DMS153 treated with DMSO at 0.1 percent for 48 hours (cell line): ENCODE measurements around the gene TREML1.
"Not testable (repeated sequence)": the region's sequence is repeated elsewhere in the genome, so short reads cannot be mapped to it uniquely, and the experiment has no call there.

Source experiments
- DNase-seq: peaks from one replicate; lab custom pipeline; 2025; ENCODE audit not compliant: unreplicated experiment; lab: John Stamatoyannopoulos, UW

The TREML1 gene

DNA sequence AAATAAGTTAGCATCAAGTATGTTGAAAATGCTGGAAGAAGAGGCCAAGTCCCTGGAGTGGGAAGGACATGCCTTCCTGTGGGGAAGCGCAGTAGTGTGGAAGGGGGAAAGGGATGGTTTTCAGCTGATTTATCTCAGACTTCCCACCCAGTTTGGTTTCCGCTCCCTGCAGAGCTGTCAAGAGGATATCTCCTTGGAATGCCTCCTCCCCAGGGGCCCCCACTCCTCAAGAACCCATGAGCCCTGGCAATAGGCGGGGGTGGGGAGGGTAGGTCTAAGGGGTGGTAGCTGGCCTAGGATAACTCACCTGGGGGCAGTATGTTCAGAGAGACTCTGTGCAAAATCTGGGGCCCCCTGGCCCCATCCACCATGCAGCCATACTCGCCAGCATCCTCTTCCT lies 696 bp downstream of the TREML1 start:
- no peak for DNase-seq

GRCh38 chr6:41150671-41151070 lies 3.5 kb downstream of the TREML1 start:
- no peak for DNase-seq

- DNase-seq, result no peak
Observed at GRCh38 chr6:41147917-41148316, 6.2 kb downstream of the TREML1 start.

DNA sequence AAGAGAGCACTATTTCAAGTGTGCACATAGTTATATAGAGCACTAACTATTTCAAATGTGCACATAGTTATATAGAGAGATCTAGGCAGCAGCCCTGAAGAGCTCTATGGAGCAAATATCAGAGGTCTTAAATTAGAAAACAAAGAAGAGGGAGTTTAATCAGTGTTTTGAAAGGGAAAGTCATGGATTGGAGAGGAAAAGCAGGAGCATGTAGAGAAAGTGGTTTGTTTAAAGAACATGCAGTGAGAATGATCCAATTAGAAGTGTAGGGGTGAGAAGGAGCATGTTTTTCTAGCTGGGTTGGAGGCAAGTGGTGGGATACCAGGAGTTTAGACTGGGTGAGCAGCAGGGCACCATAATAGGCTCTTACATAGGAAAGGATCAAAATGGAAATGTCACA lies 17.2 kb downstream of the TREML1 start:
- no peak for DNase-seq

GRCh38 chr6:41135062-41135832 lies 18.9 kb downstream of the TREML1 start:
- DNase-seq, result no peak

DNA sequence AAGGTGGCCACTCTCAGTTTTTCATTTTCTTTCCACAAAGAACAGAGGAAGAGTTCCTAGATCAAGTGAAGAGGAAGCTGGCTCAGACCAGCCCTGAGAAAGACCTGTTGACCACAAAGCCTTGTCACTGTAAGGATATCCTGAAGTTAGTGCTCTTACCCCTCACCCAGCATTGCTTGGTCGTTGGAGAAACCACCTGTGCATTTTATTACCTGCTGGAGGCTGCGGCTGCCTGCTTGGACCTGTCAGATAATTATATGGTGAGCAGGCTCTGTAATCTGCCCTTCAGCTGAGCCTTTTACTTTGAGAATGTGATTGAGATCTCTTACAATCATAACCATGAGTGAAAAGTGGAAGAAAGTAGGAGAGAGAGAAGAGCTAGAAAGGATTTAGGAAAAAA lies 21.9 kb downstream of the TREML1 start:
- DNase-seq, result peak; percentile 22

DNA sequence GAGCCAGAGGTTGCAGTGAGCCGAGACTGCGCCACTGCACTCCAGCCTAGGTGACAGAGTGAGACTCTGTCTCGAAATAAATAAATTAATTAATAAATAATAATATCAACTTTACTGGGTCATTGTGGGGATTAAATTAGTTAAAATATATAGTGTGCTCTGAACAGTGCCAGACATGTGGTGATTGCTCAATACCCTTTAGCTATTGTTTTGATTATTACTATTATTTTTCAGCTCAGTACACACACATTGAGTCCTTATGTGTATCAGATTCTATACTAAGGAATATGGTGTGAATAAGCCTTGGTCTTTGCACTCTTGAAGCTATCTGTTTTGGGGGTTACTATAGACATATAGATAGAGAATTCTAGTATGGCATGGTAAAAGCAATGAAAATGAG lies 28.9 kb downstream of the TREML1 start:
- no peak for DNase-seq

GRCh38 chr6:41122918-41123317 lies 31.2 kb downstream of the TREML1 start:
- no peak for DNase-seq

GRCh38 chr6:41122373-41122772 lies 31.8 kb downstream of the TREML1 start:
- no peak for DNase-seq

DNA sequence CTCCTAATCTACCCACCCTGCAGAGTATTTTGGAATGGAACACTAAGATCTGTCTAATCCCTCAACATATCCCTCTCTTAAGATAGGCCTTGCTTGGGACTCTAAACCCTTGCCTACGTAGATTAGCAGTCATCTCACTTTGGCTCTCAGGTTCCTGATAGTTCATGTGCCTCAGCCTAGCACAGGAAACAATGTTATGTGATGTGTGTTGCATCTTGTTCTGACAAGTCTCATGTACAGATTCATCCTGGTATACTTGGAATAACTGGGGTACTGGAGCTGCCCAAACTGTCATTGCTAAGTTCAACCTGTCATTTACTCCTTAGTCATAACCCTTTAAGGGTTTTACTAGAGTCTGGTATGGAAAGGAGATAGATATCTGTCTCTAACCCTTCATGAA lies 34.1 kb downstream of the TREML1 start:
- no peak for DNase-seq

DNA sequence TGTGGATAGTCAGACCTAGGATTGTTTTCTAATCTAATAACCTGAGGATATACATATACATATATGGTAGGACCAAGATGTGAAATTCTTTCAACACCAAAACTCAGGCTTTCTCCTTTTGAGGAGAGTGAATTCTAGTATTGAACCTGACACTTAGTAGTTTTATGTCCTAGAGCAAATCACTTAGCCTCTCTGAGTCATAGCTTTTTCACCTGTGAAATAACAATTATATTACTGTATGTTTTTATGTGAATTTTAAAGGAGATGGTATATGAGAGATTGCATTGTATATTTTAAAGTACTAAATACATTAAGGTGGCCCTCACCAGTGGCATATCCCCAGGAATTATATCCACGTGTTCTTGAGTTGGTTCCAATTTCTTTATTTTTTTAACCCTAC lies 34.6 kb downstream of the TREML1 start:
- DNase-seq, result no peak

GRCh38 chr6:41115027-41115426 lies 39.1 kb downstream of the TREML1 start:
- DNase-seq, result not testable (repeated sequence)

- DNase-seq, result no peak
Observed at GRCh38 chr6:41111017-41111416, 43.1 kb downstream of the TREML1 start.

GRCh38 chr6:41103847-41104246 lies 50.3 kb downstream of the TREML1 start:
- DNase-seq, result no peak

- no peak for DNase-seq
Observed at GRCh38 chr6:41100871-41101287, 53.3 kb downstream of the TREML1 start.
